Chondrocyte (in vitro differentiated cells): ENCODE measurements around the gene EPHA2. TPM values are rescaled to one million over a fixed set of nuclear protein-coding genes. Genes with fewer than 3 reads are reported as not detected.
A peak's percentile ranks its signal among the peaks of the same experiment; 100 is the strongest.

Experiments used
- DNase-seq: peaks from one replicate; pipeline ENCODE4 v3.0.0; 2021; ENCODE audit warnings: mixed read lengths, low spot score
- H3K27ac Mint-ChIP-seq: one replicate; pipeline ENCODE4 v1.8.0; 2021; ENCODE audit warnings: mild to moderate bottlenecking, moderate library complexity, mixed read lengths; ENCODE audit not compliant: unreplicated experiment
- H3K27me3 Mint-ChIP-seq: 2 replicates; pipeline ENCODE4 v1.8.0; 2021; ENCODE audit warnings: low read depth, mixed read lengths
- H3K36me3 Mint-ChIP-seq: 2 replicates; pipeline ENCODE4 v1.8.0; 2021; ENCODE audit warnings: low read depth, mixed read lengths
- H3K4me1 Mint-ChIP-seq: 2 replicates; pipeline ENCODE4 v1.8.0; 2021; ENCODE audit warnings: low read depth, mild to moderate bottlenecking, mixed read lengths
- H3K4me3 Mint-ChIP-seq: one replicate; pipeline ENCODE4 v1.8.0; 2021; ENCODE audit warnings: mild to moderate bottlenecking, moderate library complexity, mixed read lengths; ENCODE audit not compliant: unreplicated experiment
- H3K9me3 Mint-ChIP-seq: 2 replicates; pipeline ENCODE4 v1.8.0; 2021; ENCODE audit warnings: low read depth, mixed read lengths
- CTCF ChIP-seq: fragments of 200-600 bp; sonication (generic); IDR thresholded peaks from 2 replicates; pipeline ENCODE4 v1.5.0; 2021; ENCODE audit warnings: antibody characterized with exemption, mild to moderate bottlenecking, moderate library complexity
- total RNA-seq: library from RNA; stranded (reverse); gene quantifications from 3 replicates; pipeline ENCODE4 v1.2.1, GENCODE V29; 2021

EPHA2 gene
- total RNA-seq, 1 donor from 2014 or later, result 38.5 TPM

- no peak for TF ChIP-seq CTCF
- Mint-ChIP-seq H3K4me3 (no peak overlapping the region), H3K27ac (no peak overlapping the region), H3K4me1 (peaks cover 11% of the 10 kb centered on the region), H3K9me3 (no peaks in the 10 kb centered on the region), H3K36me3 (peaks cover 46% of the 10 kb centered on the region), H3K27me3 (no peaks in the 10 kb centered on the region)
- peak; percentile 47 for DNase-seq
Measured at GRCh38 chr1:16126160-16126559, 29.7 kb downstream of the EPHA2 start.

GRCh38 chr1:16125483-16125882 is 30.4 kb downstream of the EPHA2 start:
- Mint-ChIP-seq H3K4me1 (peaks cover 16% of the 10 kb centered on the region), H3K4me3 (no peak overlapping the region), H3K27ac (no peak overlapping the region), H3K9me3 (no peaks in the 10 kb centered on the region), H3K27me3 (no peaks in the 10 kb centered on the region), H3K36me3 (peaks cover 43% of the 10 kb centered on the region)
- TF ChIP-seq CTCF, result no peak
- DNase-seq, result no peak

GRCh38 chr1:16125088-16125470 is 30.8 kb downstream of the EPHA2 start:
- H3K27me3 Mint-ChIP-seq, result no peaks in the 10 kb centered on the region
- TF ChIP-seq CTCF, result no peak
- peak; percentile 62 for DNase-seq
- no peak overlapping the region for H3K27ac Mint-ChIP-seq
- H3K36me3 Mint-ChIP-seq, result peaks cover 40% of the 10 kb centered on the region
- no peaks in the 10 kb centered on the region for H3K9me3 Mint-ChIP-seq
- H3K4me3 Mint-ChIP-seq, result no peak overlapping the region
- H3K4me1 Mint-ChIP-seq, result peaks cover 16% of the 10 kb centered on the region

- Mint-ChIP-seq H3K27ac (no peak overlapping the region), H3K9me3 (no peaks in the 10 kb centered on the region), H3K4me3 (no peak overlapping the region), H3K36me3 (peaks cover 35% of the 10 kb centered on the region), H3K4me1 (peaks cover 16% of the 10 kb centered on the region), H3K27me3 (no peaks in the 10 kb centered on the region)
- no peak for TF ChIP-seq CTCF
- DNase-seq, result peak; percentile 90
Measured at GRCh38 chr1:16124377-16125087, 31.3 kb downstream of the EPHA2 start.

GRCh38 chr1:16122916-16123315 is 33.0 kb downstream of the EPHA2 start:
- DNase-seq, result no peak
- Mint-ChIP-seq H3K4me3 (no peak overlapping the region), H3K27me3 (no peaks in the 10 kb centered on the region), H3K27ac (no peak overlapping the region), H3K4me1 (peaks cover 16% of the 10 kb centered on the region), H3K9me3 (no peaks in the 10 kb centered on the region), H3K36me3 (peaks cover 25% of the 10 kb centered on the region)
- no peak for TF ChIP-seq CTCF
